Panc1 (cell line): ENCODE measurements around the gene KHDRBS2. TPM values are rescaled to one million over a fixed set of nuclear protein-coding genes. Genes with fewer than 3 reads are reported as not detected.

Experiments used
- ATAC-seq: fragments of 200-7000 bp; cut with Tn5 transposase; 2 replicates; pipeline ENCODE4 v1.9.1; 2020; ENCODE audit warnings: mild to moderate bottlenecking, moderate library complexity
- BruUV-seq: library from RNA; stranded (reverse); fragments of 400-500 nt; replicated peaks from 2 replicates; lab custom pipeline; 2021; lab: Mats Ljungman, UMichigan
- CTCF ChIA-PET: fragments of 300-600 bp; sonication (Branson Sonifier 250); formaldehyde crosslinking; loops from one replicate; lab custom pipeline; 2022; ENCODE audit warnings: antibody characterized with exemption; lab: Charles Lee
- POLR2A ChIA-PET: fragments of 300-600 bp; sonication (Branson Sonifier 250); formaldehyde crosslinking; loops from one replicate; lab custom pipeline; 2022; ENCODE audit warnings: antibody characterized with exemption; lab: Charles Lee
- DNase-seq: peaks from one replicate; pipeline ENCODE4 v3.0.0-alpha.2; 2010; ENCODE audit warnings: low read depth, low spot score
- H3K27ac ChIP-seq: 2 replicates; pipeline ENCODE4 v1.5.1; 2011; ENCODE audit warnings: mild to moderate bottlenecking, low read length, inconsistent platforms
- H3K27me3 ChIP-seq: fragments of 200-500 bp; sonication (Bioruptor generic); 2 replicates; pipeline ENCODE4 v1.6.0; 2014; ENCODE audit warnings: low read length, inconsistent platforms; ENCODE audit not compliant: control insufficient read depth, insufficient read depth
- H3K36me3 ChIP-seq: fragments of 200-500 bp; sonication (Bioruptor generic); 2 replicates; pipeline ENCODE4 v1.5.1; 2014; ENCODE audit warnings: inconsistent platforms, mild to moderate bottlenecking, low read length, moderate library complexity; ENCODE audit not compliant: control insufficient read depth, insufficient read depth
- H3K4me1 ChIP-seq: 2 replicates; pipeline ENCODE4 v1.5.1; 2011; ENCODE audit warnings: inconsistent platforms, mild to moderate bottlenecking, low read length, moderate library complexity; ENCODE audit not compliant: control insufficient read depth, insufficient read depth
- H3K4me3 ChIP-seq, 2 experiments: 2 replicates each; pipeline ENCODE4 v1.5.1; 2011 to 2012; ENCODE audit warnings: low read depth in 2 of 2, low read length in 2 of 2, mild to moderate bottlenecking in 2 of 2, inconsistent platforms in 1 of 2, moderate library complexity in 1 of 2
- H3K9me3 ChIP-seq: fragments of 200-500 bp; sonication (Bioruptor generic); 2 replicates; pipeline ENCODE4 v1.5.1; 2014; ENCODE audit warnings: low read depth, mild to moderate bottlenecking, inconsistent platforms, low read length, moderate library complexity; ENCODE audit not compliant: control insufficient read depth, insufficient read depth
- POLR2AphosphoS5 ChIP-seq: IDR thresholded peaks from 2 replicates; pipeline ENCODE4 v1.6.1; 2012; ENCODE audit warnings: mild to moderate bottlenecking, low read depth, low read length, moderate library complexity
- SIN3A ChIP-seq: IDR thresholded peaks from 2 replicates; pipeline ENCODE4 v1.6.1; 2012; ENCODE audit warnings: low read depth, mild to moderate bottlenecking, low read length, moderate library complexity, borderline replicate concordance; ENCODE audit not compliant: insufficient read depth
- TCF7L2 ChIP-seq: IDR thresholded peaks from 2 replicates; pipeline ENCODE4 v1.6.1; 2011; ENCODE audit warnings: mild to moderate bottlenecking, low read depth, low read length, inconsistent platforms
- in situ Hi-C: cut with HindIII; loops from 2 replicates; pipeline ENCODE4 v1.10.0; 2016; ENCODE audit warnings: low sequenced_read_pairs, low pct_unique_long_range_greater_than_20kb
- intact Hi-C: fragments of 100-400 bp; cut with micrococcal nuclease; formaldehyde crosslinking; loops from one replicate; pipeline ENCODE4 v1.10.0; 2022; ENCODE audit not compliant: unreplicated experiment
- total RNA-seq: library from RNA; stranded (reverse); gene quantifications from one replicate; pipeline ENCODE4 v1.2.1, GENCODE V29; 2021; ENCODE audit not compliant: unreplicated experiment
- TF ChIP-seq, protein P1 (sequence below), 2 experiments: IDR thresholded peaks; 2 replicates each; pipeline ENCODE4 v1.6.1; 2011 to 2012; ENCODE audit warnings: low read depth in 2 of 2, control low read depth in 1 of 2, low read length in 1 of 2, mild to moderate bottlenecking in 1 of 2, moderate library complexity in 1 of 2; ENCODE audit not compliant: insufficient read depth in 1 of 2
- TF ChIP-seq, protein P2 (sequence below): fragments of 450-650 bp; IDR thresholded peaks from 2 replicates; pipeline ENCODE4 v1.5.1; 2017; ENCODE audit warnings: mild to moderate bottlenecking

KHDRBS2 gene
- total RNA-seq, 1 experiment from 2014 or later: not detected

DNA sequence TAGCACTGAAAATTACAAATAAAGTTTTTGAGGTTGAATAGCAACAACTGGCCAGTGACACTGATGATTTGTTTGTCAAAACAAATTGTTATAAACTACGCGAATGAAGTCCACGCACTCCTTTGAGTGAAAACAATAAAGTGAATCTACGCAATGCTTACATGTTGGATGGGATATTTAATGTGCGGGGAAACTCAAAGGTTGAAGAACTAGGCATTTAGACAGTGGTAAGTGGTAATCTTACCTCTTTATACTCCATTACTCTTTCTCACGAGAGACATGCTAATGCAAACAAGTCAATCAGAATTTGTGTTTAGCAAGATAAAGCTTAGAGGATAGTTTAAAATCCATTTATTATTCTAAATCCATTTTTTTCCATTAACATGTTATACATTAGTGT is 606.4 kb downstream of the KHDRBS2 start:
- ChIA-PET CTCF (no interaction called here), POLR2A (no interaction called here)
- H3K9me3 ChIP-seq: peaks cover 6% of the 10 kb centered on the region; the same call in 1 of the 2 replicates
- in situ Hi-C loops (no loop called here), intact Hi-C loops (no loop called here)
- no TSS peak for BruUV-seq
- ATAC-seq: no peak
- H3K4me3 ChIP-seq: no peak overlapping the region
- H3K36me3 ChIP-seq: no peaks in the 10 kb centered on the region
- no peak overlapping the region for H3K27ac ChIP-seq
- no peaks in the 10 kb centered on the region for H3K27me3 ChIP-seq
- no peak for DNase-seq
- no peak for TF ChIP-seq SIN3A
- TF ChIP-seq, protein P1, sequence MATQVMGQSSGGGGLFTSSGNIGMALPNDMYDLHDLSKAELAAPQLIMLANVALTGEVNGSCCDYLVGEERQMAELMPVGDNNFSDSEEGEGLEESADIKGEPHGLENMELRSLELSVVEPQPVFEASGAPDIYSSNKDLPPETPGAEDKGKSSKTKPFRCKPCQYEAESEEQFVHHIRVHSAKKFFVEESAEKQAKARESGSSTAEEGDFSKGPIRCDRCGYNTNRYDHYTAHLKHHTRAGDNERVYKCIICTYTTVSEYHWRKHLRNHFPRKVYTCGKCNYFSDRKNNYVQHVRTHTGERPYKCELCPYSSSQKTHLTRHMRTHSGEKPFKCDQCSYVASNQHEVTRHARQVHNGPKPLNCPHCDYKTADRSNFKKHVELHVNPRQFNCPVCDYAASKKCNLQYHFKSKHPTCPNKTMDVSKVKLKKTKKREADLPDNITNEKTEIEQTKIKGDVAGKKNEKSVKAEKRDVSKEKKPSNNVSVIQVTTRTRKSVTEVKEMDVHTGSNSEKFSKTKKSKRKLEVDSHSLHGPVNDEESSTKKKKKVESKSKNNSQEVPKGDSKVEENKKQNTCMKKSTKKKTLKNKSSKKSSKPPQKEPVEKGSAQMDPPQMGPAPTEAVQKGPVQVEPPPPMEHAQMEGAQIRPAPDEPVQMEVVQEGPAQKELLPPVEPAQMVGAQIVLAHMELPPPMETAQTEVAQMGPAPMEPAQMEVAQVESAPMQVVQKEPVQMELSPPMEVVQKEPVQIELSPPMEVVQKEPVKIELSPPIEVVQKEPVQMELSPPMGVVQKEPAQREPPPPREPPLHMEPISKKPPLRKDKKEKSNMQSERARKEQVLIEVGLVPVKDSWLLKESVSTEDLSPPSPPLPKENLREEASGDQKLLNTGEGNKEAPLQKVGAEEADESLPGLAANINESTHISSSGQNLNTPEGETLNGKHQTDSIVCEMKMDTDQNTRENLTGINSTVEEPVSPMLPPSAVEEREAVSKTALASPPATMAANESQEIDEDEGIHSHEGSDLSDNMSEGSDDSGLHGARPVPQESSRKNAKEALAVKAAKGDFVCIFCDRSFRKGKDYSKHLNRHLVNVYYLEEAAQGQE (IDR thresholded peaks at IDR 0.05; ENCODE audit: insufficient read depth in 1 of 2, low read depth in 2 of 2, low read length in 1 of 2): no peak
- TF ChIP-seq POLR2AphosphoS5: no peak
- H3K4me1 ChIP-seq: no peaks in the 10 kb centered on the region

DNA sequence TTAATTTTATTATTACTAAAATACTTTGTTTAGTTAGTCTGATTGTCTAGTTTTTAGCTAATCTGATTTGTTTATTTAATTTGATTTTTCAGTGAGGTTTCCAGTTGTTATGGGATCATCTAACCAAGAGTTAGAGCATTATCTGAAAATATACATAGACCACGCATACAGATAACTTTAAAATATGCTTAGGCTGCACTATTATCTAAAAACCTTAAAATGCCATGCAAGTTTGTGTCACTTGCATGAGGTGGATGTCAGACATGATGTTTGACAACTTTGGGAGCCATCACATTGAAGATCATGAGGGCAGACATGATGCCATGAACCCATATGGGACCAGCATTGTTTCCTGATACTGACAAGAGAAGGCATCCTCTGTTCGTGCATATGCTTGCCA is 610.3 kb downstream of the KHDRBS2 start:
- DNase-seq (no peak), ATAC-seq (no peak)
- no peaks in the 10 kb centered on the region; the same call in 1 of the 2 replicates for H3K9me3 ChIP-seq
- intact Hi-C loops: no loop called here
- no peaks in the 10 kb centered on the region for H3K4me1 ChIP-seq
- in situ Hi-C loops: no loop called here
- TF ChIP-seq, protein P2, sequence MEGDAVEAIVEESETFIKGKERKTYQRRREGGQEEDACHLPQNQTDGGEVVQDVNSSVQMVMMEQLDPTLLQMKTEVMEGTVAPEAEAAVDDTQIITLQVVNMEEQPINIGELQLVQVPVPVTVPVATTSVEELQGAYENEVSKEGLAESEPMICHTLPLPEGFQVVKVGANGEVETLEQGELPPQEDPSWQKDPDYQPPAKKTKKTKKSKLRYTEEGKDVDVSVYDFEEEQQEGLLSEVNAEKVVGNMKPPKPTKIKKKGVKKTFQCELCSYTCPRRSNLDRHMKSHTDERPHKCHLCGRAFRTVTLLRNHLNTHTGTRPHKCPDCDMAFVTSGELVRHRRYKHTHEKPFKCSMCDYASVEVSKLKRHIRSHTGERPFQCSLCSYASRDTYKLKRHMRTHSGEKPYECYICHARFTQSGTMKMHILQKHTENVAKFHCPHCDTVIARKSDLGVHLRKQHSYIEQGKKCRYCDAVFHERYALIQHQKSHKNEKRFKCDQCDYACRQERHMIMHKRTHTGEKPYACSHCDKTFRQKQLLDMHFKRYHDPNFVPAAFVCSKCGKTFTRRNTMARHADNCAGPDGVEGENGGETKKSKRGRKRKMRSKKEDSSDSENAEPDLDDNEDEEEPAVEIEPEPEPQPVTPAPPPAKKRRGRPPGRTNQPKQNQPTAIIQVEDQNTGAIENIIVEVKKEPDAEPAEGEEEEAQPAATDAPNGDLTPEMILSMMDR: no peak
- no peak for TF ChIP-seq SIN3A
- no peak for TF ChIP-seq TCF7L2
- no peak overlapping the region for H3K4me3 ChIP-seq
- CTCF ChIA-PET: no interaction called here
- no TSS peak for BruUV-seq
- no peaks in the 10 kb centered on the region for H3K27me3 ChIP-seq
- no peak overlapping the region for H3K27ac ChIP-seq
- no peaks in the 10 kb centered on the region for H3K36me3 ChIP-seq
- POLR2A ChIA-PET: no interaction called here

DNA sequence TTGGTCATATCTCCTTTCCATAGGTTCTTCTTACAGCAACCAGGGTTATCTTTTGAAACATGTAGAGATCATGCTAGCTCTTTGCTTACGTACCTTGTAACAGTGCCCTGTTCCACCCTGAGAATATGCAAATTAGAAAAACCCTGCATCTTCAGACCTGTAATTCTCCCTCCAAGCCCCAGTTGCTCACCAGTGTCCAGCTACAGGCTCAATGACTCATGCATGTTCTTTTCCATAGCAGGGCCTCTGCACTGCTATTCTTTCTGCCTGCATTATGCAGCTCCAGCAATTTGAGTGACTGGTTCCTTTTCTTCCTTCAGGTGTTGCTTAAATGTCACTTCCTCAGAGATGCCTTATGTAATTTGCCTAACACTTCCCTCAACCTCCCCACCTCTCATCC is 636.2 kb downstream of the KHDRBS2 start:
- intact Hi-C loops (no loop called here), in situ Hi-C loops (no loop called here)
- CTCF ChIA-PET: no interaction called here
- no peaks in the 10 kb centered on the region; the same call in 1 of the 2 replicates for H3K9me3 ChIP-seq
- H3K4me1 ChIP-seq: no peaks in the 10 kb centered on the region
- POLR2A ChIA-PET: no interaction called here
- no peaks in the 10 kb centered on the region for H3K36me3 ChIP-seq
- ATAC-seq: no peak
- H3K27ac ChIP-seq: no peak overlapping the region
- H3K4me3 ChIP-seq: no peak overlapping the region
- no TSS peak for BruUV-seq
- H3K27me3 ChIP-seq: no peaks in the 10 kb centered on the region
- DNase-seq: no peak
- TF ChIP-seq POLR2AphosphoS5 (no peak), TCF7L2 (no peak), SIN3A (no peak)
- TF ChIP-seq, protein P1 (IDR thresholded peaks at IDR 0.05; ENCODE audit: insufficient read depth in 1 of 2, low read depth in 2 of 2, low read length in 1 of 2): no peak
- TF ChIP-seq, protein P2: no peak
